Hepatocyte (in vitro differentiated cells): ENCODE results near the gene THAP9.
"Not testable (repeated sequence)": the region's sequence is repeated elsewhere in the genome, so short reads cannot be mapped to it uniquely, and the experiment has no call there.

Experiments used
- EZH2 ChIP-seq: fragments of 200-600 bp; sonication (generic); IDR thresholded peaks from 2 replicates; pipeline ENCODE4 v1.6.1; 2016; ENCODE audit warnings: antibody characterized with exemption, mild to moderate bottlenecking, borderline replicate concordance
- EZH2phosphoT487 ChIP-seq: fragments of 200-600 bp; sonication (generic); IDR thresholded peaks from one replicate; pipeline ENCODE4 v1.6.1; 2018; ENCODE audit warnings: antibody characterized with exemption, mild to moderate bottlenecking, low read depth, moderate library complexity; ENCODE audit not compliant: unreplicated experiment, severe bottlenecking
- TF ChIP-seq, protein P1 (sequence below): fragments of 200-600 bp; sonication (generic); IDR thresholded peaks from 2 replicates; pipeline ENCODE4 v1.5.1; 2016; ENCODE audit warnings: antibody characterized with exemption, mild to moderate bottlenecking; ENCODE audit not compliant: poor library complexity

DNA sequence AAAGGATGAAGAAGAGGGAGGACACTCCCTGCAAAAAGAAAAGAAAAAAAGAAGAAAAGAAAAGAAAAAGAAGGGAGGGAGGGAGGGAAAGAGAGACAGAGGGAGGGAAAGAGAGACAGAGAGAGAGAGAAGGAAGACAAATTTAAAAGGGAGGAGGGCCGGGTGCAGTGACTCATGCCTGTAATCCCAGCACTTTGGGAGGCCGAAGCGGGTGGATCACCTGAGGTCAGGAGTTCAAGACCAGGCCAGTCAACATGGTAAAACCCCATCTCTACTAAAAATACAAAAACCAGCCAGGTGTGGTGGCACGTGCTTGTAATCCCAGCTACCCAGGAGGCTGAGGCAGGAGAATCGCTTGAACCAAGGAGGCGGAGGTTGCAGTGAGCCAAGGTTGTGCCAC, 34.5 kb upstream of the THAP9 start:
- TF ChIP-seq, protein P1, sequence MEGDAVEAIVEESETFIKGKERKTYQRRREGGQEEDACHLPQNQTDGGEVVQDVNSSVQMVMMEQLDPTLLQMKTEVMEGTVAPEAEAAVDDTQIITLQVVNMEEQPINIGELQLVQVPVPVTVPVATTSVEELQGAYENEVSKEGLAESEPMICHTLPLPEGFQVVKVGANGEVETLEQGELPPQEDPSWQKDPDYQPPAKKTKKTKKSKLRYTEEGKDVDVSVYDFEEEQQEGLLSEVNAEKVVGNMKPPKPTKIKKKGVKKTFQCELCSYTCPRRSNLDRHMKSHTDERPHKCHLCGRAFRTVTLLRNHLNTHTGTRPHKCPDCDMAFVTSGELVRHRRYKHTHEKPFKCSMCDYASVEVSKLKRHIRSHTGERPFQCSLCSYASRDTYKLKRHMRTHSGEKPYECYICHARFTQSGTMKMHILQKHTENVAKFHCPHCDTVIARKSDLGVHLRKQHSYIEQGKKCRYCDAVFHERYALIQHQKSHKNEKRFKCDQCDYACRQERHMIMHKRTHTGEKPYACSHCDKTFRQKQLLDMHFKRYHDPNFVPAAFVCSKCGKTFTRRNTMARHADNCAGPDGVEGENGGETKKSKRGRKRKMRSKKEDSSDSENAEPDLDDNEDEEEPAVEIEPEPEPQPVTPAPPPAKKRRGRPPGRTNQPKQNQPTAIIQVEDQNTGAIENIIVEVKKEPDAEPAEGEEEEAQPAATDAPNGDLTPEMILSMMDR: not testable (repeated sequence)
- TF ChIP-seq EZH2phosphoT487, EZH2: not testable (repeated sequence)
